Fibroblast of skin of left biceps (primary cell): Measurements from ENCODE around the gene TRIM49D2.
"Not testable (repeated sequence)": the region's sequence is repeated elsewhere in the genome, so short reads cannot be mapped to it uniquely, and the experiment has no call there.

Experiments
- DNase-seq, 2 experiments: peaks; one replicate each; pipeline ENCODE4 v3.0.0-alpha.2; 2013; ENCODE audit warnings: low read depth in 2 of 2

The TRIM49D2 gene, protein sequence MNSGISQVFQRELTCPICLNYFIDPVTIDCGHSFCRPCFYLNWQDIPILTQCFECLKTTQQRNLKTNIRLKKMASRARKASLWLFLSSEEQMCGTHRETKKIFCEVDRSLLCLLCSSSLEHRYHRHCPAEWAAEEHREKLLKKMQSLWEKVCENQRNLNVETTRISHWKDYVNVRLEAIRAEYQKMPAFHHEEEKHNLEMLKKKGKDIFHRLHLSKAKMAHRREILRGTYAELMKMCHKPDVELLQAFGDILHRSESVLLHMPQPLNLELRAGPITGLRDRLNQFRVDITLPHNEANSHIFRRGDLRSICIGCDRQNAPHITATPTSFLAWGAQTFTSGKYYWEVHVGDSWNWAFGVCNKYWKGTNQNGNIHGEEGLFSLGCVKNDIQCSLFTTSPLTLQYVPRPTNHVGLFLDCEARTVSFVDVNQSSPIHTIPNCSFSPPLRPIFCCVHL

GRCh38 chr11:89923764-89924163 is at the start of gene TRIM49D2:
TSS of gene TRIM49D2 (plus strand) at chr11:89924064. CDS start at chr11:89926762, 2,698 bp downstream.
- not testable (repeated sequence) for DNase-seq

GRCh38 chr11:89877511-89877910 is 46.4 kb upstream of the TRIM49D2 start:
- not testable (repeated sequence) for DNase-seq

GRCh38 chr11:89893245-89893644 is 30.6 kb upstream of the TRIM49D2 start:
- DNase-seq: not testable (repeated sequence)

DNA sequence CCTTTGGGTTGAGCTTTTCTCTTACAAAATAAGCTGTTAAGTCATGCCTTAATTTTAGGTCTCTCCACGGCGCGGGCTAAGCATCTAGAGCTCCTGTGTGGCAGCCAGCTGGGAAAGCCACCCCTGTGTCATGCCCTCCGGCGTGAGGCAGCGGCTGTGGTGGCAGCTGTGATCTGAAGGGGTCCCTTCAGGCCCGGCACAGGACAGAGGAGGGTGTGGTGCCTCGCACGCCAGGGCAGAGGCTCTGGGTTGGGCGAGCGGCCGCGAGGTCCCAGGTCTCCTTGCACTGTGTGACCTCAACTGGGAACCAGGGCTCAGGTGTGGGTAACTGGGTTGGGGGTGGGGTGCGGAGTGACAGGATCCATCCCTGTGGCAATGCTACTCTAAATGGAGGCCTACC is 23.1 kb upstream of the TRIM49D2 start:
- DNase-seq: not testable (repeated sequence)

DNA sequence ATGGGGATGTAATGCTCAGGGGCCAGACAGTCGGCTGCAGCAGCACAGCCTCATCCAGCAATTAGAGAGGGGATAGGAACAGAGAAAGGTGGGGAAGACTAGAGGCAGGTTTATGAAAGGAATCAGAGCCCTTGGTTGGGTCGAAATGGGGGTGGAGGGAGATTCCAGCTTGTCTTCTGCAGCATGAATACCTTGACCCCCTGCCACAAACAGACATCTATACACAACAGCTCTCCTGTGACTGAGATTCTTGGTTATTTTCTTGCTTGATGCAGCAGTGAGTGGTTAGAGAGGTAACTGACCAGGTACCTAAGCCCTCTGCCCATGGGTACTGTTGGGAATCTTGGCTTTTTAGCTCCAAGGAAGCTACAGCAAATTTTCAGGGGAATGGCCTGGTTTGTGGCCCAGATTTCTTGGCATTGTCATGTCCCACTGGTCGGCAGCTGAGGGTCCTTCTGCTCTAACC is 1.6 kb upstream of the TRIM49D2 start, which contains the start of gene TRIM49D1:
TSS of gene TRIM49D1 (minus strand) at position 51 of the 466 bp plus-strand sequence. CDS start 4,535 bp downstream, outside the sequence.
- DNase-seq: no peak

- DNase-seq: not testable (repeated sequence)
These were observed 37.0 kb downstream of the TRIM49D2 start for GRCh38 chr11:89960833-89961232.

DNA sequence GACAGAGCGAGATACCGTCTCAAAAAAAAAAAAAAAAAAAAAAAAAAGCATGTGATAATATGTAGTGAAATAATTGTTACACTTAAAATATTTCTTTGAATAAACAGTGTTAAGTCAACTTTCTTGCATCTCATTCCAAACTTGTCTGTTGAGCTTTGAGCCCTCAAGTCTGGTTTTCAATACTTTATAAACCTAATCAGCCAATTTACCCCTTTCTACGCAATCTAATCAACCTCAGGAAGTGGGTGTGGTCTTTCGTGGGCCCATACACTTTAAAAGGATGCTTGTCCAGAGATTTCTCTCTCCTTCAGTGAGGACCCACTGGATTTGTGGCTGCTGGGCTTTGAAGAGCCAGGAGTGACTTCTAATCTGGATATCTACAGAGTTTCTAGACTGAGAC is 41.9 kb downstream of the TRIM49D2 start, which contains the start of gene TRIM64:
TSS of gene TRIM64 (plus strand) at position 301 of the 400 bp plus-strand sequence. CDS start 2,467 bp downstream, outside the sequence.
- DNase-seq: not testable (repeated sequence)
